Measurements from ENCODE around the gene KSR1.
"Not testable (repeated sequence)": the region's sequence is repeated elsewhere in the genome, so short reads cannot be mapped to it uniquely, and the experiment has no call there.

KSR1 gene

GRCh38 chr17:27455236-27455913, 873 bp upstream of the KSR1 start:
- DNase-seq = no peak

GRCh38 chr17:27456681-27457359, 572 bp downstream of the KSR1 start:
- DNase-seq = peak; percentile 39

- no peak for DNase-seq
These were observed 1.1 kb downstream of the KSR1 start for GRCh38 chr17:27457360-27457715.

- DNase-seq = no peak
These were observed 1.7 kb downstream of the KSR1 start for GRCh38 chr17:27457731-27458523.

GRCh38 chr17:27458524-27458908, 2.3 kb downstream of the KSR1 start:
- no peak for DNase-seq

- DNase-seq = no peak
These were observed 3.2 kb downstream of the KSR1 start for GRCh38 chr17:27459433-27459832.

GRCh38 chr17:27460196-27460725, 4.0 kb downstream of the KSR1 start:
- no peak for DNase-seq

GRCh38 chr17:27461192-27461859, 5.1 kb downstream of the KSR1 start:
- no peak for DNase-seq

- DNase-seq = no peak
These were observed 5.9 kb downstream of the KSR1 start for GRCh38 chr17:27462149-27462548.

GRCh38 chr17:27462714-27463113, 6.5 kb downstream of the KSR1 start:
- no peak for DNase-seq

- no peak for DNase-seq
These were observed 7.0 kb downstream of the KSR1 start for GRCh38 chr17:27463235-27463677.

- DNase-seq = not testable (repeated sequence)
These were observed 7.8 kb downstream of the KSR1 start for GRCh38 chr17:27464019-27464418.

- no peak for DNase-seq
These were observed 8.2 kb downstream of the KSR1 start for GRCh38 chr17:27464431-27464830.

GRCh38 chr17:27465875-27466274, 9.6 kb downstream of the KSR1 start:
- not testable (repeated sequence) for DNase-seq

- DNase-seq = no peak
These were observed 10.1 kb downstream of the KSR1 start for GRCh38 chr17:27466376-27466742.

GRCh38 chr17:27466743-27467375, 10.6 kb downstream of the KSR1 start:
- no peak for DNase-seq

GRCh38 chr17:27469256-27469655, 13.0 kb downstream of the KSR1 start:
- no peak for DNase-seq

GRCh38 chr17:27471321-27472269, 15.3 kb downstream of the KSR1 start:
- DNase-seq = no peak

GRCh38 chr17:27473190-27473747, 17.0 kb downstream of the KSR1 start:
- no peak for DNase-seq

- no peak for DNase-seq
These were observed 17.7 kb downstream of the KSR1 start for GRCh38 chr17:27473748-27474609.
